Liver (tissue), 3 donors: Measurements from ENCODE around the gene CCDC136.

Experiments
- EGR1 ChIP-seq, 2 donors: IDR thresholded peaks; 2 replicates each; pipeline ENCODE4 v1.6.1; 2016 to 2018; ENCODE audit warnings: antibody characterized with exemption in 2 of 2, low read depth in 2 of 2
- GABPA ChIP-seq, 2 donors: IDR thresholded peaks in 1 of 2; conservative IDR thresholded peaks in 1 of 2; 2 replicates each; pipeline ENCODE4 v1.6.1; 2016; ENCODE audit warnings: antibody characterized with exemption in 2 of 2, mild to moderate bottlenecking in 1 of 2, moderate library complexity in 1 of 2
- HNF4A ChIP-seq, 2 donors: conservative IDR thresholded peaks; 2 replicates each; pipeline ENCODE4 v1.6.1; 2016; ENCODE audit warnings: antibody characterized with exemption in 2 of 2, mild to moderate bottlenecking in 2 of 2
- RAD21 ChIP-seq, 2 donors: IDR thresholded peaks; 2 replicates each; pipeline ENCODE4 v1.6.1; 2016; ENCODE audit warnings: antibody characterized with exemption in 2 of 2, mild to moderate bottlenecking in 2 of 2
- SP1 ChIP-seq: IDR thresholded peaks from 2 replicates; pipeline ENCODE4 v1.6.1; 2018; ENCODE audit warnings: antibody characterized with exemption, mild to moderate bottlenecking
- YY1 ChIP-seq: IDR thresholded peaks from 2 replicates; pipeline ENCODE4 v1.6.1; 2016; ENCODE audit warnings: antibody characterized with exemption, mild to moderate bottlenecking
- TF ChIP-seq, protein P1 (sequence below): fragments of 150-350 bp; IDR thresholded peaks from 2 replicates; pipeline ENCODE4 v1.5.1; 2017; ENCODE audit warnings: improper control_type of control experiment, low read depth, low read length; ENCODE audit not compliant: missing input control
- TF ChIP-seq, protein P2 (sequence below): IDR thresholded peaks from 2 replicates; pipeline ENCODE4 v1.6.1; 2016; ENCODE audit warnings: antibody characterized with exemption
- TF ChIP-seq, protein P3 (sequence below): IDR thresholded peaks from 2 replicates; pipeline ENCODE4 v1.6.1; 2016; ENCODE audit warnings: antibody characterized with exemption
- TF ChIP-seq, protein P4 (sequence below): IDR thresholded peaks from 2 replicates; pipeline ENCODE4 v1.6.1; 2016; ENCODE audit warnings: antibody characterized with exemption, mild to moderate bottlenecking
- donor health status: healthy.
- donor health status: healthy.

DNA sequence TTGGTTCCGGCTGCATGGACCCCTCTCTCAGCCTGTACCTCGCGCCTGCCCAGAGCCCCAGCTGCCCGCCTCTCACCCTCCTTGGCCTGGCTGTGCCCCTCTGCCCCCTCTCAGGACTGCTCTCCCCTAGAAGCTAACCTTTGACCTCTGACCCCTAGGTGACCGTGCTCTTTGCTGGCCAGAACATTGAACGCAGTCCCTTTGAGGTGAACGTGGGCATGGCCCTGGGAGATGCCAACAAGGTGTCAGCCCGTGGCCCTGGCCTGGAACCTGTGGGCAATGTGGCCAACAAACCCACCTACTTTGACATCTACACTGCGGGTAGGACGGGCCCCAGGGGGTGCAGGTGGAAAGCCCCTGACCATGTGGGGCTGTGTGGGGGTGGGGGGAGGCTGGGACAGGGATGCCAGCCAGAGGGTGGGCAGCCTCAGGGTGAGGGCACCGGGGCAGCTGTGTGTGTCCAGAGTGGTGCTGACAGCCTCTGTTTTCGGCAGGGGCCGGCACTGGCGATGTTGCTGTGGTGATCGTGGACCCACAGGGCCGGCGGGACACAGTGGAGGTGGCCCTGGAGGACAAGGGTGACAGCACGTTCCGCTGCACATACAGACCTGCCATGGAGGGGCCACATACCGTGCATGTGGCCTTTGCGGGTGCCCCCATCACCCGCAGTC is 46.5 kb downstream of the CCDC136 start:
- TF ChIP-seq, protein P1, sequence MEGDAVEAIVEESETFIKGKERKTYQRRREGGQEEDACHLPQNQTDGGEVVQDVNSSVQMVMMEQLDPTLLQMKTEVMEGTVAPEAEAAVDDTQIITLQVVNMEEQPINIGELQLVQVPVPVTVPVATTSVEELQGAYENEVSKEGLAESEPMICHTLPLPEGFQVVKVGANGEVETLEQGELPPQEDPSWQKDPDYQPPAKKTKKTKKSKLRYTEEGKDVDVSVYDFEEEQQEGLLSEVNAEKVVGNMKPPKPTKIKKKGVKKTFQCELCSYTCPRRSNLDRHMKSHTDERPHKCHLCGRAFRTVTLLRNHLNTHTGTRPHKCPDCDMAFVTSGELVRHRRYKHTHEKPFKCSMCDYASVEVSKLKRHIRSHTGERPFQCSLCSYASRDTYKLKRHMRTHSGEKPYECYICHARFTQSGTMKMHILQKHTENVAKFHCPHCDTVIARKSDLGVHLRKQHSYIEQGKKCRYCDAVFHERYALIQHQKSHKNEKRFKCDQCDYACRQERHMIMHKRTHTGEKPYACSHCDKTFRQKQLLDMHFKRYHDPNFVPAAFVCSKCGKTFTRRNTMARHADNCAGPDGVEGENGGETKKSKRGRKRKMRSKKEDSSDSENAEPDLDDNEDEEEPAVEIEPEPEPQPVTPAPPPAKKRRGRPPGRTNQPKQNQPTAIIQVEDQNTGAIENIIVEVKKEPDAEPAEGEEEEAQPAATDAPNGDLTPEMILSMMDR, result no peak
- TF ChIP-seq, protein P2, sequence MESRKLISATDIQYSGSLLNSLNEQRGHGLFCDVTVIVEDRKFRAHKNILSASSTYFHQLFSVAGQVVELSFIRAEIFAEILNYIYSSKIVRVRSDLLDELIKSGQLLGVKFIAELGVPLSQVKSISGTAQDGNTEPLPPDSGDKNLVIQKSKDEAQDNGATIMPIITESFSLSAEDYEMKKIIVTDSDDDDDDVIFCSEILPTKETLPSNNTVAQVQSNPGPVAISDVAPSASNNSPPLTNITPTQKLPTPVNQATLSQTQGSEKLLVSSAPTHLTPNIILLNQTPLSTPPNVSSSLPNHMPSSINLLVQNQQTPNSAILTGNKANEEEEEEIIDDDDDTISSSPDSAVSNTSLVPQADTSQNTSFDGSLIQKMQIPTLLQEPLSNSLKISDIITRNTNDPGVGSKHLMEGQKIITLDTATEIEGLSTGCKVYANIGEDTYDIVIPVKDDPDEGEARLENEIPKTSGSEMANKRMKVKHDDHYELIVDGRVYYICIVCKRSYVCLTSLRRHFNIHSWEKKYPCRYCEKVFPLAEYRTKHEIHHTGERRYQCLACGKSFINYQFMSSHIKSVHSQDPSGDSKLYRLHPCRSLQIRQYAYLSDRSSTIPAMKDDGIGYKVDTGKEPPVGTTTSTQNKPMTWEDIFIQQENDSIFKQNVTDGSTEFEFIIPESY, result no peak
- TF ChIP-seq, protein P3, sequence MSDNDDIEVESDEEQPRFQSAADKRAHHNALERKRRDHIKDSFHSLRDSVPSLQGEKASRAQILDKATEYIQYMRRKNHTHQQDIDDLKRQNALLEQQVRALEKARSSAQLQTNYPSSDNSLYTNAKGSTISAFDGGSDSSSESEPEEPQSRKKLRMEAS, result no peak
- TF ChIP-seq YY1 (no peak), HNF4A (conservative IDR thresholded peaks at IDR 0.05) (no peak), SP1 (no peak), GABPA (IDR thresholded peaks at IDR 0.05 in 1 of 2, conservative IDR thresholded peaks at IDR 0.05 in 1 of 2) (no peak), RAD21 (IDR thresholded peaks at IDR 0.05) (no peak), EGR1 (IDR thresholded peaks at IDR 0.05; ENCODE audit: low read depth in 2 of 2) (no peak)
- TF ChIP-seq, protein P4, sequence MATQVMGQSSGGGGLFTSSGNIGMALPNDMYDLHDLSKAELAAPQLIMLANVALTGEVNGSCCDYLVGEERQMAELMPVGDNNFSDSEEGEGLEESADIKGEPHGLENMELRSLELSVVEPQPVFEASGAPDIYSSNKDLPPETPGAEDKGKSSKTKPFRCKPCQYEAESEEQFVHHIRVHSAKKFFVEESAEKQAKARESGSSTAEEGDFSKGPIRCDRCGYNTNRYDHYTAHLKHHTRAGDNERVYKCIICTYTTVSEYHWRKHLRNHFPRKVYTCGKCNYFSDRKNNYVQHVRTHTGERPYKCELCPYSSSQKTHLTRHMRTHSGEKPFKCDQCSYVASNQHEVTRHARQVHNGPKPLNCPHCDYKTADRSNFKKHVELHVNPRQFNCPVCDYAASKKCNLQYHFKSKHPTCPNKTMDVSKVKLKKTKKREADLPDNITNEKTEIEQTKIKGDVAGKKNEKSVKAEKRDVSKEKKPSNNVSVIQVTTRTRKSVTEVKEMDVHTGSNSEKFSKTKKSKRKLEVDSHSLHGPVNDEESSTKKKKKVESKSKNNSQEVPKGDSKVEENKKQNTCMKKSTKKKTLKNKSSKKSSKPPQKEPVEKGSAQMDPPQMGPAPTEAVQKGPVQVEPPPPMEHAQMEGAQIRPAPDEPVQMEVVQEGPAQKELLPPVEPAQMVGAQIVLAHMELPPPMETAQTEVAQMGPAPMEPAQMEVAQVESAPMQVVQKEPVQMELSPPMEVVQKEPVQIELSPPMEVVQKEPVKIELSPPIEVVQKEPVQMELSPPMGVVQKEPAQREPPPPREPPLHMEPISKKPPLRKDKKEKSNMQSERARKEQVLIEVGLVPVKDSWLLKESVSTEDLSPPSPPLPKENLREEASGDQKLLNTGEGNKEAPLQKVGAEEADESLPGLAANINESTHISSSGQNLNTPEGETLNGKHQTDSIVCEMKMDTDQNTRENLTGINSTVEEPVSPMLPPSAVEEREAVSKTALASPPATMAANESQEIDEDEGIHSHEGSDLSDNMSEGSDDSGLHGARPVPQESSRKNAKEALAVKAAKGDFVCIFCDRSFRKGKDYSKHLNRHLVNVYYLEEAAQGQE, result no peak
